DND-41 (cell line): ENCODE measurements around the gene CHST1.

Experiments used
- ATAC-seq: fragments of 200-7000 bp; cut with Tn5 transposase; 3 replicates; pipeline ENCODE4 v1.9.1; 2021; ENCODE audit warnings: low read depth; ENCODE audit not compliant: insufficient read depth
- DNase-seq: peaks from one replicate; pipeline ENCODE4 v3.0.0-alpha.2; 2020
- H2AFZ ChIP-seq: 2 replicates; pipeline ENCODE4 v1.6.0; 2012; ENCODE audit warnings: low read depth, low read length
- H3K27ac ChIP-seq: 2 replicates; pipeline ENCODE4 v1.5.1; 2012; ENCODE audit warnings: low read length, inconsistent platforms
- H3K27me3 ChIP-seq: fragments of 200-600 bp; sonication (generic); 2 replicates; pipeline ENCODE4 v1.6.0; 2012; ENCODE audit warnings: low read length, mild to moderate bottlenecking, inconsistent platforms; ENCODE audit not compliant: insufficient read depth, poor library complexity
- H3K36me3 ChIP-seq: 2 replicates; pipeline ENCODE4 v1.5.1; 2012; ENCODE audit warnings: low read length, inconsistent platforms; ENCODE audit not compliant: insufficient read depth
- H3K4me1 ChIP-seq: 2 replicates; pipeline ENCODE4 v1.5.1; 2012; ENCODE audit warnings: mild to moderate bottlenecking, low read length; ENCODE audit not compliant: insufficient read depth
- H3K4me2 ChIP-seq: 2 replicates; pipeline ENCODE4 v1.6.0; 2012; ENCODE audit warnings: mild to moderate bottlenecking, moderate library complexity, low read length, inconsistent platforms; ENCODE audit not compliant: insufficient read depth
- H3K4me3 ChIP-seq, 2 experiments: fragments of 200-600 bp in 1 of 2; shearing (Covaris generic) in 1 of 2; 2 replicates each; pipeline ENCODE4 v1.5.1; 2012 to 2016; ENCODE audit warnings: inconsistent platforms in 2 of 2, low read length in 2 of 2, mild to moderate bottlenecking in 2 of 2, low read depth in 1 of 2, moderate library complexity in 1 of 2
- H3K79me2 ChIP-seq: 2 replicates; pipeline ENCODE4 v1.6.0; 2012; ENCODE audit warnings: low read length, inconsistent platforms; ENCODE audit not compliant: insufficient read depth
- H3K9ac ChIP-seq: 2 replicates; pipeline ENCODE4 v1.6.0; 2012; ENCODE audit warnings: low read depth, mild to moderate bottlenecking, inconsistent platforms, low read length, moderate library complexity
- H3K9me3 ChIP-seq: 2 replicates; pipeline ENCODE4 v1.5.1; 2012; ENCODE audit warnings: low read length, moderate library complexity, mild to moderate bottlenecking, inconsistent platforms; ENCODE audit not compliant: insufficient read depth, severe bottlenecking
- H4K20me1 ChIP-seq: 2 replicates; pipeline ENCODE4 v1.6.0; 2012; ENCODE audit warnings: low read length; ENCODE audit not compliant: insufficient read depth
- CTCF ChIP-seq: IDR thresholded peaks from 2 replicates; pipeline ENCODE4 v1.5.1; 2012; ENCODE audit warnings: borderline replicate concordance, low read length, moderate library complexity, mild to moderate bottlenecking; ENCODE audit not compliant: poor library complexity, severe bottlenecking; ENCODE audit errors: extremely low read depth
- EZH2 ChIP-seq: IDR thresholded peaks from 3 replicates; pipeline ENCODE4 v1.6.1; 2012; ENCODE audit warnings: borderline replicate concordance, low read depth, mild to moderate bottlenecking, moderate library complexity, low read length, inconsistent platforms; ENCODE audit not compliant: severe bottlenecking

CHST1 gene

GRCh38 chr11:45651841-45652749, 13.3 kb downstream of the CHST1 start:
- TF ChIP-seq CTCF = no peak
- TF ChIP-seq EZH2 = no peak
- DNase-seq (no peak), ATAC-seq (no peak)
- Histone ChIP-seq H3K79me2 (peaks cover 12% of the 10 kb centered on the region), H3K4me3 (no peak overlapping the region), H2AFZ (no peak overlapping the region), H3K36me3 (peaks cover 31% of the 10 kb centered on the region), H4K20me1 (peaks cover 10% of the 10 kb centered on the region), H3K9ac (no peak overlapping the region), H3K27me3 (no peaks in the 10 kb centered on the region), H3K9me3 (no peaks in the 10 kb centered on the region), H3K4me1 (peaks cover 5% of the 10 kb centered on the region), H3K27ac (no peak overlapping the region), H3K4me2 (no peak overlapping the region)

GRCh38 chr11:45651156-45651555, 14.3 kb downstream of the CHST1 start:
- no peak overlapping the region for H3K27ac ChIP-seq
- no peaks in the 10 kb centered on the region for H3K27me3 ChIP-seq
- no peak overlapping the region for H3K4me2 ChIP-seq
- H3K9me3 ChIP-seq = no peaks in the 10 kb centered on the region
- no peak for TF ChIP-seq CTCF
- TF ChIP-seq EZH2 = no peak
- peaks cover 10% of the 10 kb centered on the region for H4K20me1 ChIP-seq
- H3K4me3 ChIP-seq = no peak overlapping the region
- H2AFZ ChIP-seq = no peak overlapping the region
- H3K4me1 ChIP-seq = peaks cover 5% of the 10 kb centered on the region
- H3K36me3 ChIP-seq = peaks cover 31% of the 10 kb centered on the region
- DNase-seq (no peak), ATAC-seq (no peak)
- H3K79me2 ChIP-seq = peaks cover 7% of the 10 kb centered on the region
- H3K9ac ChIP-seq = no peak overlapping the region

- Histone ChIP-seq H3K79me2 (no peaks in the 10 kb centered on the region; the same call in none of the 2 replicates), H3K9me3 (no peaks in the 10 kb centered on the region), H4K20me1 (peaks cover 6% of the 10 kb centered on the region), H3K4me1 (peaks cover 2% of the 10 kb centered on the region), H3K9ac (no peak overlapping the region), H3K4me3 (no peak overlapping the region), H3K36me3 (peaks cover 31% of the 10 kb centered on the region), H2AFZ (no peak overlapping the region), H3K4me2 (no peak overlapping the region), H3K27me3 (no peaks in the 10 kb centered on the region), H3K27ac (no peak overlapping the region)
- ATAC-seq (no peak), DNase-seq (no peak)
- no peak for TF ChIP-seq EZH2
- no peak for TF ChIP-seq CTCF
Measured at GRCh38 chr11:45650166-45651095, 15.0 kb downstream of the CHST1 start.
